AG09309 (cell line): ENCODE results near the gene DNAH8.

ENCODE experiments used
- DNase-seq: peaks from one replicate; pipeline ENCODE4 v3.0.0-alpha.2; 2010; ENCODE audit warnings: low read depth
- H3K4me3 ChIP-seq: 2 replicates; pipeline ENCODE4 v1.5.1; 2011; ENCODE audit warnings: mild to moderate bottlenecking, low read depth, low read length, moderate library complexity; ENCODE audit not compliant: control insufficient read depth
- CTCF ChIP-seq: IDR thresholded peaks from 2 replicates; pipeline ENCODE4 v1.5.1; 2011; ENCODE audit warnings: mild to moderate bottlenecking, low read depth, low read length, inconsistent platforms; ENCODE audit not compliant: insufficient read depth, control insufficient read depth; ENCODE audit errors: missing control alignments

The DNAH8 gene

GRCh38 chr6:38801305-38801704 is 86.2 kb downstream of the DNAH8 start:
- no peak overlapping the region for H3K4me3 ChIP-seq
- TF ChIP-seq CTCF, result no peak
- DNase-seq, result no peak

GRCh38 chr6:38802497-38802896 is 87.4 kb downstream of the DNAH8 start:
- TF ChIP-seq CTCF, result no peak
- DNase-seq, result no peak
- no peak overlapping the region for H3K4me3 ChIP-seq

- no peak for DNase-seq
Measured at GRCh38 chr6:38803129-38803528, 88.0 kb downstream of the DNAH8 start.

GRCh38 chr6:38804358-38804757 is 89.2 kb downstream of the DNAH8 start:
- TF ChIP-seq CTCF, result no peak
- no peak overlapping the region for H3K4me3 ChIP-seq
- no peak for DNase-seq

More at GRCh38 chr6:38803129-38803528, 88.0 kb downstream of the DNAH8 start:
- no peak overlapping the region for H3K4me3 ChIP-seq
- no peak for TF ChIP-seq CTCF

GRCh38 chr6:38805127-38805655 is 90.1 kb downstream of the DNAH8 start:
- no peak for TF ChIP-seq CTCF
- H3K4me3 ChIP-seq, result no peak overlapping the region
- DNase-seq, result no peak

GRCh38 chr6:38805692-38806091 is 90.6 kb downstream of the DNAH8 start:
- TF ChIP-seq CTCF, result no peak
- no peak overlapping the region for H3K4me3 ChIP-seq
- DNase-seq, result no peak

GRCh38 chr6:38806271-38806670 is 91.2 kb downstream of the DNAH8 start:
- DNase-seq, result no peak
- TF ChIP-seq CTCF, result no peak
- no peak overlapping the region for H3K4me3 ChIP-seq
